ENCODE data around the gene SLC6A13.

Gene SLC6A13

GRCh38 chr12:213527-213932 is 49.1 kb downstream of the SLC6A13 start:
- Histone ChIP-seq H3K27me3 (replicated peaks) (peaks cover 28% of the 10 kb centered on the region), H3K36me3 (replicated peaks) (no peaks in the 10 kb centered on the region), H3K27ac (no peak overlapping the region), H3K4me3 (ENCODE audit: low read depth, low read length) (no peak overlapping the region)
- DNase-seq, result no peak
- in situ Hi-C loops (cut with HindIII; ENCODE audit: low pct_ligation_motif_present, low sequenced_read_pairs), result no loop called here
- TF ChIP-seq CTCF (IDR thresholded peaks at IDR 0.05; ENCODE audit: low read depth, low read length, missing control alignments), result no peak

- in situ Hi-C loops (cut with HindIII; ENCODE audit: low pct_ligation_motif_present, low sequenced_read_pairs), result no loop called here
- TF ChIP-seq CTCF (IDR thresholded peaks at IDR 0.05; ENCODE audit: low read depth, low read length, missing control alignments), result no peak
- H3K36me3 ChIP-seq (replicated peaks), result no peaks in the 10 kb centered on the region
- H3K27me3 ChIP-seq (replicated peaks), result peaks cover 28% of the 10 kb centered on the region
- DNase-seq, result no peak
- H3K4me3 ChIP-seq (ENCODE audit: low read depth, low read length), result no peak overlapping the region
- no peak overlapping the region for H3K27ac ChIP-seq
These were observed 49.7 kb downstream of the SLC6A13 start for GRCh38 chr12:212715-213526.

- Histone ChIP-seq H3K27me3 (replicated peaks) (peaks cover 28% of the 10 kb centered on the region), H3K4me3 (ENCODE audit: low read depth, low read length) (no peak overlapping the region), H3K27ac (no peak overlapping the region), H3K36me3 (replicated peaks) (no peaks in the 10 kb centered on the region)
- TF ChIP-seq CTCF (IDR thresholded peaks at IDR 0.05; ENCODE audit: low read depth, low read length, missing control alignments), result no peak
- DNase-seq, result no peak
- in situ Hi-C loops (cut with HindIII; ENCODE audit: low pct_ligation_motif_present, low sequenced_read_pairs), result no loop called here
These were observed 50.3 kb downstream of the SLC6A13 start for GRCh38 chr12:212415-212714.

GRCh38 chr12:211639-212414 is 50.8 kb downstream of the SLC6A13 start:
- in situ Hi-C loops (cut with HindIII; ENCODE audit: low pct_ligation_motif_present, low sequenced_read_pairs), result no loop called here
- Histone ChIP-seq H3K27ac (no peak overlapping the region), H3K36me3 (replicated peaks) (no peaks in the 10 kb centered on the region), H3K4me3 (ENCODE audit: low read depth, low read length) (no peak overlapping the region), H3K27me3 (replicated peaks) (peaks cover 28% of the 10 kb centered on the region)
- TF ChIP-seq CTCF (IDR thresholded peaks at IDR 0.05; ENCODE audit: low read depth, low read length, missing control alignments), result no peak
- no peak for DNase-seq

GRCh38 chr12:211142-211465 is 51.5 kb downstream of the SLC6A13 start:
- Histone ChIP-seq H3K36me3 (replicated peaks) (no peaks in the 10 kb centered on the region), H3K4me3 (ENCODE audit: low read depth, low read length) (no peak overlapping the region), H3K27me3 (replicated peaks) (peaks cover 28% of the 10 kb centered on the region), H3K27ac (no peak overlapping the region)
- in situ Hi-C loops (cut with HindIII; ENCODE audit: low pct_ligation_motif_present, low sequenced_read_pairs), result no loop called here
- no peak for DNase-seq
- no peak for TF ChIP-seq CTCF (IDR thresholded peaks at IDR 0.05; ENCODE audit: low read depth, low read length, missing control alignments)

Data from brain microvascular endothelial cell (primary cell).